ENCODE measurements around the gene TCOF1. TPM values are rescaled to one million over a fixed set of nuclear protein-coding genes. Genes with fewer than 3 reads are reported as not detected.

TCOF1 gene, protein sequence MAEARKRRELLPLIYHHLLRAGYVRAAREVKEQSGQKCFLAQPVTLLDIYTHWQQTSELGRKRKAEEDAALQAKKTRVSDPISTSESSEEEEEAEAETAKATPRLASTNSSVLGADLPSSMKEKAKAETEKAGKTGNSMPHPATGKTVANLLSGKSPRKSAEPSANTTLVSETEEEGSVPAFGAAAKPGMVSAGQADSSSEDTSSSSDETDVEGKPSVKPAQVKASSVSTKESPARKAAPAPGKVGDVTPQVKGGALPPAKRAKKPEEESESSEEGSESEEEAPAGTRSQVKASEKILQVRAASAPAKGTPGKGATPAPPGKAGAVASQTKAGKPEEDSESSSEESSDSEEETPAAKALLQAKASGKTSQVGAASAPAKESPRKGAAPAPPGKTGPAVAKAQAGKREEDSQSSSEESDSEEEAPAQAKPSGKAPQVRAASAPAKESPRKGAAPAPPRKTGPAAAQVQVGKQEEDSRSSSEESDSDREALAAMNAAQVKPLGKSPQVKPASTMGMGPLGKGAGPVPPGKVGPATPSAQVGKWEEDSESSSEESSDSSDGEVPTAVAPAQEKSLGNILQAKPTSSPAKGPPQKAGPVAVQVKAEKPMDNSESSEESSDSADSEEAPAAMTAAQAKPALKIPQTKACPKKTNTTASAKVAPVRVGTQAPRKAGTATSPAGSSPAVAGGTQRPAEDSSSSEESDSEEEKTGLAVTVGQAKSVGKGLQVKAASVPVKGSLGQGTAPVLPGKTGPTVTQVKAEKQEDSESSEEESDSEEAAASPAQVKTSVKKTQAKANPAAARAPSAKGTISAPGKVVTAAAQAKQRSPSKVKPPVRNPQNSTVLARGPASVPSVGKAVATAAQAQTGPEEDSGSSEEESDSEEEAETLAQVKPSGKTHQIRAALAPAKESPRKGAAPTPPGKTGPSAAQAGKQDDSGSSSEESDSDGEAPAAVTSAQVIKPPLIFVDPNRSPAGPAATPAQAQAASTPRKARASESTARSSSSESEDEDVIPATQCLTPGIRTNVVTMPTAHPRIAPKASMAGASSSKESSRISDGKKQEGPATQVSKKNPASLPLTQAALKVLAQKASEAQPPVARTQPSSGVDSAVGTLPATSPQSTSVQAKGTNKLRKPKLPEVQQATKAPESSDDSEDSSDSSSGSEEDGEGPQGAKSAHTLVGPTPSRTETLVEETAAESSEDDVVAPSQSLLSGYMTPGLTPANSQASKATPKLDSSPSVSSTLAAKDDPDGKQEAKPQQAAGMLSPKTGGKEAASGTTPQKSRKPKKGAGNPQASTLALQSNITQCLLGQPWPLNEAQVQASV (N-terminal part only)
- 19.0 to 24.6 TPM (median 20.8 TPM) in 3 replicates for total RNA-seq
- long read RNA-seq, full-length matches to known transcripts = 23 of 54 reads
- long read RNA-seq, partial matches to known transcripts = 18 of 54 reads
- long read RNA-seq, other reads (novel, unspliced or antisense) = 13 of 54 reads

DNA sequence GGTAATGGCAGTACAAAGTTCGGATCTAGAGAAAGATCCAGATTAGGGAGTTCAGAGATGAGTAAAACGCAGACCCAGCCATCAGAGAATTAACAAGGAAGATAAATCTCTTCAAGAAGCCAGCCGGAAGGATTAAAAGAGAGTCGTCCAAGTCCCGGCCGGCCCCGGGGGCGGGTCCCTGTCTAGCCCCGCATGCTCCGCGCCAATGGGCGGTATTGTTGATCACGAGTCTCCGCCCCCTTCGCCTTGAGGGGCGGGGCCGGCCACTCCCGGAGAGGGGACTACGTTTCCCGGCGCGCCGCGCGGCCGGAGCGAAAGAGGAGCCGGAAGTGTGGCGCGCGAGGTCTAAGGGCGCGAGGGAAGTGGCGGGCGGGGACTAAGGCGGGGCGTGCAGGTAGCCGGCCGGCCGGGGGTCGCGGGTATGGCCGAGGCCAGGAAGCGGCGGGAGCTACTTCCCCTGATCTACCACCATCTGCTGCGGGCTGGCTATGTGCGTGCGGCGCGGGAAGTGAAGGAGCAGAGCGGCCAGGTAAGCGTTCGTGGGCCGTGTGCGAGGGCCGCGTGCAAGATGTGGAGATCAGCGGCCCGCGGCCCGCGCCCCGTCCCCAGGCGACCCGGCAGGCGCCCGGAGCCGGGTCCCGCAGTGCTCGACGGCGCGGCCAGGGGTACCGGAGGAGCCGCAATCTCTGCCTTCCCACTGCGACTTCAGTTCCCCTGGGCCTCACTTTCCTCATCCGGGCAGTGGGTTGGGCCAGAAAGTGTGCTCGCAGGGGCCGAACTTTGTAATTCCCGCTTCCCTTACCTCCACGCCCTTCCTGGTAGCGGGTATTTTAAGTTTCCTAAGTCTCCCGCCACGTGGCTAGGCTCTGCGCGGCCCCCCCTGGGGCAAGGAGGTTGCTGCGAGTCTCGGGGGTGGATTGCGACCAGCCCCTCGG is at the start of gene TCOF1:
Gene TCOF1 (plus strand): TSS at position 372 of the 935 bp plus-strand sequence. CDS start 50 bp downstream, at position 422.
- TF ChIP-seq, protein P1, sequence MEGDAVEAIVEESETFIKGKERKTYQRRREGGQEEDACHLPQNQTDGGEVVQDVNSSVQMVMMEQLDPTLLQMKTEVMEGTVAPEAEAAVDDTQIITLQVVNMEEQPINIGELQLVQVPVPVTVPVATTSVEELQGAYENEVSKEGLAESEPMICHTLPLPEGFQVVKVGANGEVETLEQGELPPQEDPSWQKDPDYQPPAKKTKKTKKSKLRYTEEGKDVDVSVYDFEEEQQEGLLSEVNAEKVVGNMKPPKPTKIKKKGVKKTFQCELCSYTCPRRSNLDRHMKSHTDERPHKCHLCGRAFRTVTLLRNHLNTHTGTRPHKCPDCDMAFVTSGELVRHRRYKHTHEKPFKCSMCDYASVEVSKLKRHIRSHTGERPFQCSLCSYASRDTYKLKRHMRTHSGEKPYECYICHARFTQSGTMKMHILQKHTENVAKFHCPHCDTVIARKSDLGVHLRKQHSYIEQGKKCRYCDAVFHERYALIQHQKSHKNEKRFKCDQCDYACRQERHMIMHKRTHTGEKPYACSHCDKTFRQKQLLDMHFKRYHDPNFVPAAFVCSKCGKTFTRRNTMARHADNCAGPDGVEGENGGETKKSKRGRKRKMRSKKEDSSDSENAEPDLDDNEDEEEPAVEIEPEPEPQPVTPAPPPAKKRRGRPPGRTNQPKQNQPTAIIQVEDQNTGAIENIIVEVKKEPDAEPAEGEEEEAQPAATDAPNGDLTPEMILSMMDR (IDR thresholded peaks at IDR 0.05) = no peak
- Mint-ChIP-seq H3K9me3 (ENCODE audit: low read depth) (no peaks in the 10 kb centered on the region), H3K27ac (ENCODE audit: unreplicated experiment) (peak within 1 kb of the TSS; percentile 53), H3K4me3 (ENCODE audit: unreplicated experiment) (peak within 1 kb of the TSS; percentile 82), H3K27me3 (ENCODE audit: low read depth) (no peaks in the 10 kb centered on the region), H3K4me1 (ENCODE audit: low read depth) (peaks cover 13% of the 10 kb centered on the region), H3K36me3 (ENCODE audit: low read depth) (peaks cover 10% of the 10 kb centered on the region)
- DNase-seq (ENCODE audit: low spot score) = peak; percentile 98

DNA sequence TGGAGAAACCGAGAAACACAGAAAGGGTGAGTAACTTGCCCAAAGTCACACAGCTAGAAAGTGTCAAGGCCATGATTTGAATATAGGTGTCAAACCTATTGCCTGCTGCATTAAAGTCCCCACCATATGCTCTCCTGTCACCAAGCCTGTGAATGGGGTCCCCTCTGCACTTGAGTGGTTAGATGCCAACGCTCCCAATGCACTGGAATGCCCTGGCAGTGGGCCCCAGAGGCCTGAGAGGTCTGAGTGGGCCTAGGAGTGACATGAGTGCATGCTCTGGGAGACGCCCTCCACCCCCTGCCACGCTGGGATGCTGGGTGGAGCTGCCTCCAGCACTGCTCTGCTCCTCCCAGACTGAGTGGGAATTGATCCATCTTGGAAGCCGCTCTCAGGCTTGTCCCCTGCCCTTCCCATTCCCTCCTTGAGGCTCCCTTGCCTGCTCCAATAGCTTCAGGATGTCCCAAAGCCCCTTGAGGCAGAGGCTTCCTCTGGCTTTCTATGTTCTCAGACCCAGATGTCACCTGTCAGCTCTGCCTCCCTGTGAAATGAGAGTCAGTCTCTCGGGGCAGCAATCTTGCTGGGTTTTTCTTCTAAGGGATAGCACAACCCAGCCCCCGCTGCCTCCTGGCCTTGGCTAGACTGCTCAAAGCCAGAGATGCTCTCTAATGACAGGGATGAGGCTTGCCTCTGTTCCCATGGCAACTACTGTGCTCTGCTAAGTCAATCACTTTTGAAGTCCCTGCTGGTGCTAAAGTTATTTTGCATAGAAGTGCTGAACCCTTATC is 48.2 kb upstream of the TCOF1 start:
- no peak overlapping the region for H3K4me3 Mint-ChIP-seq (ENCODE audit: unreplicated experiment)
- H3K9me3 Mint-ChIP-seq (ENCODE audit: low read depth) = no peaks in the 10 kb centered on the region
- TF ChIP-seq, protein P1 (IDR thresholded peaks at IDR 0.05) = no peak
- H3K4me1 Mint-ChIP-seq (ENCODE audit: low read depth) = peaks cover 20% of the 10 kb centered on the region
- no peaks in the 10 kb centered on the region for H3K36me3 Mint-ChIP-seq (ENCODE audit: low read depth)
- DNase-seq (ENCODE audit: low spot score) = no peak
- H3K27ac Mint-ChIP-seq (ENCODE audit: unreplicated experiment) = no peak overlapping the region
- H3K27me3 Mint-ChIP-seq (ENCODE audit: low read depth) = no peaks in the 10 kb centered on the region

DNA sequence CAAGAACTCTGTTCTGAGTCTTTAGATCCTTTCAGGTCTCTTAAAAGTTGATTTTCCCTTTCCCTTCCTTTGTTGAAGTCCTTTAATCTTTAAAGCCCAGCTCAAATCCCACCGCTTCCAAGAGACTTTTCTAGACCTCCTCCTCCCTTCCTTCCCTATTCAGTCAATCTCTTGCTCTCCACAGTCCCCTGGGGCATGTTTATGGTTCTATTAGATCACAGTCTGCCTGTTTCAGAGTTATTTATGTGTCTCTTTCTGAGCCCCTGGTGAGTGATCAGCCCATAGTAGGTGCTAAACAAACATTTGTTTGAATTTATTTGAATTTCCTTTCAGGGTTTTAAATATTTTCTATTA is 47.6 kb upstream of the TCOF1 start:
- Mint-ChIP-seq H3K36me3 (ENCODE audit: low read depth) (no peaks in the 10 kb centered on the region), H3K4me3 (ENCODE audit: unreplicated experiment) (no peak overlapping the region), H3K27me3 (ENCODE audit: low read depth) (no peaks in the 10 kb centered on the region), H3K4me1 (ENCODE audit: low read depth) (peaks cover 25% of the 10 kb centered on the region), H3K27ac (ENCODE audit: unreplicated experiment) (no peak overlapping the region), H3K9me3 (ENCODE audit: low read depth) (no peaks in the 10 kb centered on the region)
- TF ChIP-seq, protein P1 (IDR thresholded peaks at IDR 0.05) = no peak
- no peak for DNase-seq (ENCODE audit: low spot score)

DNA sequence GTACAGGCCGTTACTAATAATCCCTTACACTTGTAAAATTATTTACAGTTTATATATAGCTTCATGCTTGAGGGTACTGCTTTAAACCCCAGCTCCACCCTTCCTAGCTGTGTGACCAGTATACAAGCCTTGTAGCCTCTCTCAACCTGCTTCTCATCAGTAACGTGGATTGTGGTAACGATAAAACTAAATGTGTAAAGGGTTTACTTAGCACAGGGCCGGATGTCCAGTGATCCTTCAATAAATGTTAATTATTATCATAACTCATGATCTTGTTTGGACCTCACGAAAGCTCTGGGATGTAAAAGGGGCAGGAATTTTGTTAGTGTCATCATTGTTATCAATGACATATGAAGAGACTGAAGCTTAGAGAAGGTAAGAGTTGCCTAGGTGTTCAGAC is 47.3 kb upstream of the TCOF1 start:
- TF ChIP-seq, protein P1 (IDR thresholded peaks at IDR 0.05) = no peak
- Mint-ChIP-seq H3K36me3 (ENCODE audit: low read depth) (no peaks in the 10 kb centered on the region), H3K27ac (ENCODE audit: unreplicated experiment) (no peak overlapping the region), H3K9me3 (ENCODE audit: low read depth) (no peaks in the 10 kb centered on the region), H3K27me3 (ENCODE audit: low read depth) (no peaks in the 10 kb centered on the region), H3K4me1 (ENCODE audit: low read depth) (peaks cover 24% of the 10 kb centered on the region), H3K4me3 (ENCODE audit: unreplicated experiment) (no peak overlapping the region)
- DNase-seq (ENCODE audit: low spot score) = no peak
